HepG2 (cell line): ENCODE results near the gene GLRX5. TPM values are rescaled to one million over a fixed set of nuclear protein-coding genes. Genes with fewer than 3 reads are reported as not detected.

ENCODE experiments used
- CBFB ChIP-seq: sonication (generic); formaldehyde crosslinking; IDR thresholded peaks from 2 replicates; pipeline ENCODE4 v1.4.0; 2020; ENCODE audit warnings: missing genetic modification reagents
- CENPBD1 ChIP-seq: sonication (generic); formaldehyde crosslinking; IDR thresholded peaks from 2 replicates; pipeline ENCODE4 v1.8.0; 2022; ENCODE audit warnings: missing genetic modification reagents, low read depth, mild to moderate bottlenecking, borderline replicate concordance
- FOXK2 ChIP-seq: fragments of 450-650 bp; IDR thresholded peaks from 2 replicates; pipeline ENCODE4 v1.6.1; 2016
- HDAC1 ChIP-seq: sonication (generic); formaldehyde crosslinking; IDR thresholded peaks from 2 replicates; pipeline ENCODE4 v1.5.1; 2020; ENCODE audit warnings: mild to moderate bottlenecking, missing genetic modification reagents
- HMG20B ChIP-seq: conservative IDR thresholded peaks from 2 replicates; pipeline ENCODE4 v1.6.1; 2016; ENCODE audit warnings: missing genetic modification reagents, missing compliant biosample characterization
- IRF2 ChIP-seq: IDR thresholded peaks from 2 replicates; pipeline ENCODE4 v1.6.1; 2018; ENCODE audit warnings: missing genetic modification reagents, missing compliant biosample characterization
- RFXAP ChIP-seq: sonication (generic); formaldehyde crosslinking; IDR thresholded peaks from 2 replicates; pipeline ENCODE4 v1.4.0; 2020; ENCODE audit warnings: missing genetic modification reagents, borderline replicate concordance
- SNAI1 ChIP-seq: sonication (generic); formaldehyde crosslinking; IDR thresholded peaks from 2 replicates; pipeline ENCODE4 v1.5.0; 2020; ENCODE audit warnings: mild to moderate bottlenecking, missing genetic modification reagents, borderline replicate concordance
- SNAPC2 ChIP-seq: sonication (generic); formaldehyde crosslinking; IDR thresholded peaks from 2 replicates; pipeline ENCODE4 v1.8.1; 2022; ENCODE audit warnings: mild to moderate bottlenecking, missing genetic modification reagents
- SNRNP70 ChIP-seq: fragments of 200-400 bp; formaldehyde crosslinking; IDR thresholded peaks from 2 replicates; pipeline ENCODE4 v1.6.1; 2017; ENCODE audit warnings: mild to moderate bottlenecking, low read depth, low read length, moderate library complexity
- SOX6 ChIP-seq, 2 experiments: fragments of 450-650 bp in 1 of 2; sonication (generic) in 1 of 2; formaldehyde crosslinking in 1 of 2; IDR thresholded peaks; 2 replicates each; pipeline versions ENCODE4 v1.4.0 to v1.6.1; 2017 to 2020; ENCODE audit warnings: antibody characterized with exemption in 1 of 2, mild to moderate bottlenecking in 1 of 2, missing genetic modification reagents in 1 of 2
- SUZ12 ChIP-seq: fragments of 150-350 bp; IDR thresholded peaks from 2 replicates; pipeline ENCODE4 v1.6.1; 2014; ENCODE audit warnings: low read depth, low read length
- TFE3 ChIP-seq: IDR thresholded peaks from 2 replicates; pipeline ENCODE4 v1.6.1; 2016
- TRIM22 ChIP-seq: fragments of 450-650 bp; IDR thresholded peaks from 2 replicates; pipeline ENCODE4 v1.6.1; 2017
- ZNF317 ChIP-seq: sonication (generic); formaldehyde crosslinking; IDR thresholded peaks from 2 replicates; pipeline ENCODE4 v1.5.0; 2020; ENCODE audit warnings: mild to moderate bottlenecking, missing genetic modification reagents
- ZNF576 ChIP-seq: sonication (generic); formaldehyde crosslinking; IDR thresholded peaks from 2 replicates; pipeline ENCODE4 v1.4.0; 2020; ENCODE audit warnings: mild to moderate bottlenecking, missing genetic modification reagents
- ZNF580 ChIP-seq: IDR thresholded peaks from 2 replicates; pipeline ENCODE4 v1.6.1; 2016; ENCODE audit warnings: low read depth, borderline replicate concordance
- ZNF589 ChIP-seq: sonication (generic); formaldehyde crosslinking; conservative IDR thresholded peaks from 2 replicates; pipeline ENCODE4 v1.8.0; 2022; ENCODE audit warnings: mild to moderate bottlenecking, moderate library complexity, missing genetic modification reagents
- ZNF629 ChIP-seq: sonication (generic); formaldehyde crosslinking; conservative IDR thresholded peaks from 2 replicates; pipeline ENCODE4 v1.5.0; 2020; ENCODE audit warnings: missing genetic modification reagents
- ZNF678 ChIP-seq: sonication (generic); formaldehyde crosslinking; IDR thresholded peaks from 2 replicates; pipeline ENCODE4 v1.4.0; 2020; ENCODE audit warnings: mild to moderate bottlenecking, missing genetic modification reagents
- ZNF839 ChIP-seq: sonication (generic); formaldehyde crosslinking; IDR thresholded peaks from 2 replicates; pipeline ENCODE4 v1.4.0; 2020; ENCODE audit warnings: missing genetic modification reagents, mild to moderate bottlenecking, borderline replicate concordance
- ZSCAN12 ChIP-seq: sonication (generic); formaldehyde crosslinking; IDR thresholded peaks from 2 replicates; pipeline ENCODE4 v1.9.0; 2021; ENCODE audit warnings: mild to moderate bottlenecking, missing genetic modification reagents
- ZSCAN31 ChIP-seq: sonication (generic); formaldehyde crosslinking; IDR thresholded peaks from 2 replicates; pipeline ENCODE4 v1.5.0; 2020; ENCODE audit warnings: low read depth, mild to moderate bottlenecking, missing genetic modification reagents
- polyA plus RNA-seq, 8 experiments: library from polyadenylated mRNA; depleted of rRNA in 3 of 8; stranded (reverse) in 7 of 8; unstranded in 1 of 8; fragments of >200 nt; fragmentation: Illumina TruSeq in 4 of 8; extraction: Trizol in 4 of 8; gene quantifications; 2 replicates each; pipeline versions ENCODE4 v1.2.1 to v1.2.3, GENCODE V29; 2011 to 2016; ENCODE audit warnings: low read depth in 4 of 8, missing spikeins in 1 of 8, mixed read lengths in 1 of 8; ENCODE audit not compliant: insufficient read depth in 1 of 8
- total RNA-seq, 5 experiments: library from RNA; depleted of rRNA; stranded (reverse); fragments of >200 nt; fragmentation: Illumina TruSeq; extraction: Trizol; gene quantifications; 2 replicates each; pipeline ENCODE4 v1.2.3, GENCODE V29; 2016; ENCODE audit warnings: low read depth in 1 of 5

Gene GLRX5
- total and polyA plus RNA-seq, 2 of the 13 experiments (the other 11 are each of a cell fraction or from before 2014, with no cell fraction given): 122 to 146 TPM

GRCh38 chr14:95524706-95525512 lies 9.9 kb upstream of the GLRX5 start (continued):
- TF ChIP-seq CBFB (peak; percentile 83; the same call in 1 of the 2 replicates), SNAI1 (CRISPR knock-in tag) (no peak), CENPBD1 (no peak), HDAC1 (peak; percentile 71; the same call in 1 of the 2 replicates), HMG20B (peak; percentile 85), ZNF589 (CRISPR knock-in tag) (no peak), ZSCAN31 (CRISPR knock-in tag) (no peak; the same call in 1 of the 2 replicates), SNAPC2 (no peak), TRIM22 (no peak), TFE3 (peak; percentile 96), ZNF839 (no peak), ZNF678 (CRISPR knock-in tag) (no peak), SNRNP70 (no peak), ZNF580 (CRISPR knock-in tag) (peak; percentile 89; the same call in 1 of the 2 replicates), ZNF629 (CRISPR knock-in tag) (peak; percentile 20; the same call in 1 of the 2 replicates), ZNF576 (no peak), RFXAP (CRISPR knock-in tag) (peak; percentile 62; the same call in 1 of the 2 replicates), FOXK2 (peak; percentile 46; the same call in 1 of the 2 replicates), SUZ12 (no peak), IRF2 (peak; percentile 82), ZSCAN12 (no peak), SOX6 (IDR thresholded peaks at IDR 0.05) (no peak), SOX6 (CRISPR knock-in tag; IDR thresholded peaks at IDR 0.05) (peak; percentile 97), ZNF317 (peak; percentile 61; the same call in 1 of the 2 replicates)
